Measurements from ENCODE around the gene NDE1.

NDE1 gene

GRCh38 chr16:15770512-15770911 lies 120.5 kb downstream of the NDE1 start:
- no peak for DNase-seq

- no peak for DNase-seq
Measured at GRCh38 chr16:15771694-15772093, 121.6 kb downstream of the NDE1 start.

DNA sequence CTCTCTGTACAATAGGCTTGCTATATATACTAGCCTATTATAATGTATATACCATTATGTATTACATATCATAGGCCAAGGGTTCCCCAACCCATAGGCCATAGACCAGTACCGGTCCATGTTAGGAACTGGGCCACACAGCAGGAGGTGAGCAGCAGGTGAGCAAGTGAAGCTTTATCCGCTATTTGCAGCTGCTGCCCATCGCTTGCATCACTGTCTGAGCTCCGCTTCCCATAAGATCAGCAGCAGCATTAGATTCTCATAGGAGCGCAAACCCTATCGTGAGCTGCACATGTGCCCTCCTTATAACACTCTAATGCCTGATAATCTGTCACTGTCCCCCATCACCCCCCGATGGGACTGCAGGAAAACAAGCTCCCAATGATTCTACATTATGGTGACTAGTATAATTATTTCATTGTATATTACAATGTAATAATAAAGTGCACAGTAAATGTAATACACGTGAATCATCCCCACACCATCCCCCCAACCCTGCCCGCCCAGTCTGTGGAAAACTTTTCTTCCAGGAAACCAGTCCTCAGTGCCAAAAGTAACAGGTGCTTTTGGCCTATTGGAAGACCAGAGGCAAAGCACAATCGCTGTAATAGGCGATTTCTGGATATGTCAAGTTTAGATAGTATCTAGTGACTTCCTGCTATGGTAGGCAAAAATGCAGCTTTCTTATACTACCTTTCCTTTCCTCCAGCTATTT lies 122.7 kb downstream of the NDE1 start:
- DNase-seq: no peak

DNA sequence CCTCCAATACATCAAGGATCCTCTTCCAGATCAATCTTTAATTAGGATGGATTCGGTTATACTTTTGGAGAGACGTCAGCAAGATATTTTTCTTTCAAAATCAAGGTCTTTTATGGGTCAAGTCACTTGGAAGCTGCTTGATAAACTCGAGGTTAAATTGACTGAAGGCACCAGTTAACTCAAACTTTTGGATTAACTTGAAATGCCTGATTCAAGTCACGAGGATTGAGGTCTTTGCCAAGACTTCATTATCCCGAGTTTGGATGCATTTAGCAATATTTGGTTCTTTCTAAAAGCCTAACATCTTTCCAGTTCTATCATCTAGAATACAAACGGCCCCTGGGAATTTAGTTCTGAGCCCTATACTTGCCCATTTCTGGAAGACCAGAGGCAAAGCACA lies 123.9 kb downstream of the NDE1 start:
- no peak for DNase-seq

DNA sequence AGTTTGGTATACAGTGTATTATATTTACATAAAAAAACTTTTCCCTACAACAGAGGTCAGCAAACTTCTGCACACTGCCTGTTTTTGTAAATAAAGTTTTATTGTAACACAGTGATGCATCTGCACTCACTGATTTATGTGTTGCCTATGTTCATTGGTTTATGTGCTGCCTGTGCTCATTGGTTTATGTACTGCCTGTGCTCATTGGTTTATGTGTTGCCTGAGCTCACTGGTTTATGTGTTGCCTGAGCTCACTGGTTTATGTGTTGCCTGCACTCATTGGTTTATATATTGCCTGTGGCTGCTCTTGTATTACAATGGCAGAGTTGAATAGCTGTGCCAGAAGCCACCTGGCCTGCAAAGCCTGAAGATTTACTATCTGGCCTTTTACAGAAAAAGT lies 125.2 kb downstream of the NDE1 start:
- DNase-seq: no peak

DNA sequence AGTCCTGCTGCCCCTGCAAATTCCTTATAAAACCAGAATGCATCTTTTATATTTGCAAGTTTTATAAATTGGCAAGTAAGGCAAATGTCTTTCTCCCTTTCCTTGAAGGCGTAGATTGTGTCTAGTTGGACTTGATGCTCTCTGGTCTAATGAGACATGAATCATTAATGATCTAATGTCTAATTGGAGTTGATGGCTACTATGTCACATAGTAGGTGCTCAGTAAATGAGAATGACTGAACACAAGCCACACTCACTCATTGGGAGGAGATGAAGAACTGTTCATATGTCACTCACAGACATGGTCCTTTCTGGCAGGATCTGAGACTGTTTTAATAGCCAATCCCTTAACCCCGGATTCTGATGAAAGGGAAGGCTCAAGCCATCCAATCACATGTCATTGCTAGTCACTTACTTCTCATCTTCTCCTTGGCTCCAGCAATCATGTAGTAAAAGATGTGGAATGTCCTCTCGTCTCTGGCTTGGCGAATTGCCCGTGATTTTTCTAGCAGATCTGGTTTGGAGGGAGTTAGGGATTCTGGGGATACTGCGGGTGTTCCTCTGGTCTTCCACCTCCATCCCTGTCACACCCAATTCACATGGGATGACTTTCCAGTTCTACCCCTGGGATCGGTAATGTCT lies 125.7 kb downstream of the NDE1 start:
- DNase-seq: no peak
